Keratinocyte (primary cell): Measurements from ENCODE around the gene SETD2. TPM values are rescaled to one million over a fixed set of nuclear protein-coding genes. Genes with fewer than 3 reads are reported as not detected.

Experiments used
- DNase-seq: peaks from one replicate; pipeline ENCODE4 v3.0.0-alpha.2; 2011; ENCODE audit warnings: low read depth, missing footprints, low spot score
- FAIRE-seq: peaks from 2 replicates; lab custom pipeline; 2011; peaks lifted over from hg19 to GRCh38; lab: Jason Lieb, UNC
- H2AFZ ChIP-seq: 2 replicates; pipeline ENCODE4 v1.6.0; 2012; ENCODE audit warnings: low read length, control low read depth, inconsistent platforms; ENCODE audit not compliant: control insufficient read depth
- H3K27ac ChIP-seq: 2 replicates; pipeline ENCODE4 v1.5.1; 2011; ENCODE audit warnings: low read length; ENCODE audit not compliant: control insufficient read depth, insufficient read depth
- H3K27me3 ChIP-seq: 3 replicates; pipeline ENCODE4 v1.6.0; 2011; ENCODE audit warnings: low read length; ENCODE audit not compliant: control insufficient read depth, insufficient read depth; ENCODE audit errors: extremely low read depth
- H3K36me3 ChIP-seq, 2 experiments: 2 replicates in 1 of 2; 3 replicates in 1 of 2; pipeline ENCODE4 v1.5.1; 2011; ENCODE audit warnings: low read length in 2 of 2, mild to moderate bottlenecking in 1 of 2; ENCODE audit not compliant: control insufficient read depth in 2 of 2, insufficient read depth in 2 of 2; ENCODE audit errors: extremely low read depth in 1 of 2
- H3K4me1 ChIP-seq: 3 replicates; pipeline ENCODE4 v1.5.1; 2011; ENCODE audit warnings: low read length; ENCODE audit not compliant: control insufficient read depth, insufficient read depth; ENCODE audit errors: extremely low read depth
- H3K4me2 ChIP-seq: 3 replicates; pipeline ENCODE4 v1.6.0; 2011; ENCODE audit warnings: low read depth, low read length; ENCODE audit not compliant: control insufficient read depth, insufficient read depth; ENCODE audit errors: extremely low read depth
- H3K4me3 ChIP-seq, 3 experiments: fragments of 200-600 bp in 1 of 3; sonication (generic) in 1 of 3; 2 replicates in 2 of 3; 3 replicates in 1 of 3; pipeline ENCODE4 v1.5.1; 2011 to 2016; ENCODE audit warnings: low read length in 3 of 3, mild to moderate bottlenecking in 3 of 3, control low read depth in 2 of 3, inconsistent platforms in 1 of 3, low read depth in 1 of 3, mixed read lengths in 1 of 3, mixed run types in 1 of 3, moderate library complexity in 1 of 3; ENCODE audit not compliant: control insufficient read depth in 2 of 3, insufficient read depth in 2 of 3; ENCODE audit errors: extremely low read depth in 1 of 3
- H3K79me2 ChIP-seq: 2 replicates; pipeline ENCODE4 v1.6.0; 2012; ENCODE audit warnings: low read length; ENCODE audit not compliant: control insufficient read depth, insufficient read depth
- H3K9ac ChIP-seq: 3 replicates; pipeline ENCODE4 v1.6.0; 2011; ENCODE audit warnings: low read length; ENCODE audit not compliant: control insufficient read depth, insufficient read depth; ENCODE audit errors: extremely low read depth
- H3K9me1 ChIP-seq: 3 replicates; pipeline ENCODE4 v1.6.0; 2011; ENCODE audit warnings: low read length; ENCODE audit not compliant: control insufficient read depth, insufficient read depth; ENCODE audit errors: extremely low read depth
- H3K9me3 ChIP-seq: 2 replicates; pipeline ENCODE4 v1.5.1; 2012; ENCODE audit warnings: low read depth, low read length; ENCODE audit not compliant: control insufficient read depth
- H4K20me1 ChIP-seq: 3 replicates; pipeline ENCODE4 v1.6.0; 2011; ENCODE audit warnings: low read length; ENCODE audit not compliant: control insufficient read depth, insufficient read depth; ENCODE audit errors: extremely low read depth
- EZH2 ChIP-seq: IDR thresholded peaks from one replicate; pipeline ENCODE4 v1.6.1; 2012; ENCODE audit warnings: inconsistent platforms, mild to moderate bottlenecking, low read length, moderate library complexity
- dilution Hi-C: fragments of 300-500 bp; cut with MboI; formaldehyde crosslinking; loops from one replicate; pipeline ENCODE4 v1.7.0; 2020; ENCODE audit warnings: low sequenced_read_pairs; ENCODE audit not compliant: extremely low pct_ligation_motif_present
- polyA plus RNA-seq, 5 experiments: library from polyadenylated mRNA; depleted of rRNA in 3 of 5; stranded (reverse) in 3 of 5; stranded (forward) in 1 of 5; unstranded in 1 of 5; fragments of >200 nt; gene quantifications; 1 replicate in 1 of 5; 2 replicates in 3 of 5; 3 replicates in 1 of 5; pipeline versions ENCODE4 v1.2.1 to v1.2.3, GENCODE V29; 2011 to 2012; ENCODE audit warnings: missing spikeins in 2 of 5, low read depth in 1 of 5, low replicate concordance in 1 of 5
- TF ChIP-seq, protein P1 (sequence below), 3 experiments: IDR thresholded peaks in 1 of 3; conservative IDR thresholded peaks in 1 of 3; optimal IDR thresholded peaks in 1 of 3; 2 replicates in 2 of 3; 3 replicates in 1 of 3; pipeline versions ENCODE3 to v1.5.1; 2011; ENCODE audit warnings: low read length in 3 of 3, mild to moderate bottlenecking in 3 of 3, moderate library complexity in 2 of 3, control low read depth in 1 of 3, inconsistent platforms in 1 of 3; ENCODE audit not compliant: insufficient read depth in 2 of 3; ENCODE audit errors: extremely low read depth in 1 of 3

SETD2 gene
- polyA plus RNA-seq, 1 donor (not counting 4 experiments of a cell fraction or from before 2014, with no cell fraction given): 23.3 TPM

DNA sequence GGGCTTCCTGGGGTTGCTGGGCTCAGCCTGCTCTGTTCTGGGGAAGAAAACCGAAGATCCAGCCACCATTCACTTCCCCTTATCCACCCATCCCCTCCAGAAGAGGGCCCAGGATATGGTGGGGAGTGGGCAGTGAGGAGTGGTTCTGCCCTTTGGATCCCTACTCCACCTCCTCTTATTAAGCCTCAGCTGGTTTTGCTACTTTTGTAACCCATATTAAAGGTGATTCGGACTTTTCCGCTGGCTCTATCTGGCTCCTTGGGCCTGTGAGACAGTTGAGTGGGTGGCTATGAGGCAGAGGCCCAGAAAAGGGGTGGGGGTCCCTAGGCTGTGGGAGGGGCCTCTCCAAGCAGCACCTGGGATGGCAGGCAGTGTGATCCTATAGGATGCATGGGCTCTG, 150.7 kb downstream of the SETD2 start:
- TF ChIP-seq, protein P1, sequence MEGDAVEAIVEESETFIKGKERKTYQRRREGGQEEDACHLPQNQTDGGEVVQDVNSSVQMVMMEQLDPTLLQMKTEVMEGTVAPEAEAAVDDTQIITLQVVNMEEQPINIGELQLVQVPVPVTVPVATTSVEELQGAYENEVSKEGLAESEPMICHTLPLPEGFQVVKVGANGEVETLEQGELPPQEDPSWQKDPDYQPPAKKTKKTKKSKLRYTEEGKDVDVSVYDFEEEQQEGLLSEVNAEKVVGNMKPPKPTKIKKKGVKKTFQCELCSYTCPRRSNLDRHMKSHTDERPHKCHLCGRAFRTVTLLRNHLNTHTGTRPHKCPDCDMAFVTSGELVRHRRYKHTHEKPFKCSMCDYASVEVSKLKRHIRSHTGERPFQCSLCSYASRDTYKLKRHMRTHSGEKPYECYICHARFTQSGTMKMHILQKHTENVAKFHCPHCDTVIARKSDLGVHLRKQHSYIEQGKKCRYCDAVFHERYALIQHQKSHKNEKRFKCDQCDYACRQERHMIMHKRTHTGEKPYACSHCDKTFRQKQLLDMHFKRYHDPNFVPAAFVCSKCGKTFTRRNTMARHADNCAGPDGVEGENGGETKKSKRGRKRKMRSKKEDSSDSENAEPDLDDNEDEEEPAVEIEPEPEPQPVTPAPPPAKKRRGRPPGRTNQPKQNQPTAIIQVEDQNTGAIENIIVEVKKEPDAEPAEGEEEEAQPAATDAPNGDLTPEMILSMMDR (optimal IDR thresholded peaks at IDR 0.05 in 1 of 3, IDR thresholded peaks at IDR 0.05 in 1 of 3, conservative IDR thresholded peaks at IDR 0.05 in 1 of 3; ENCODE audit: extremely low read depth in 1 of 3, insufficient read depth in 2 of 3, low read length in 3 of 3): no peak
- TF ChIP-seq EZH2: no peak
- H3K27ac ChIP-seq: no peak overlapping the region
- no peak overlapping the region for H3K4me3 ChIP-seq
- H4K20me1 ChIP-seq: peaks cover 4% of the 10 kb centered on the region
- H3K4me2 ChIP-seq: no peak overlapping the region
- H3K27me3 ChIP-seq: no peaks in the 10 kb centered on the region
- H3K36me3 ChIP-seq: peaks cover 13 to 16% of the 10 kb centered on the region in 2 experiments
- peaks cover 17% of the 10 kb centered on the region for H3K4me1 ChIP-seq
- dilution Hi-C loops: no loop called here
- H3K9me3 ChIP-seq: no peaks in the 10 kb centered on the region
- H3K79me2 ChIP-seq: no peaks in the 10 kb centered on the region
- DNase-seq (no peak), FAIRE-seq (no peak)
- no peak overlapping the region for H2AFZ ChIP-seq
- peaks cover 3% of the 10 kb centered on the region for H3K9me1 ChIP-seq
- no peak overlapping the region for H3K9ac ChIP-seq

DNA sequence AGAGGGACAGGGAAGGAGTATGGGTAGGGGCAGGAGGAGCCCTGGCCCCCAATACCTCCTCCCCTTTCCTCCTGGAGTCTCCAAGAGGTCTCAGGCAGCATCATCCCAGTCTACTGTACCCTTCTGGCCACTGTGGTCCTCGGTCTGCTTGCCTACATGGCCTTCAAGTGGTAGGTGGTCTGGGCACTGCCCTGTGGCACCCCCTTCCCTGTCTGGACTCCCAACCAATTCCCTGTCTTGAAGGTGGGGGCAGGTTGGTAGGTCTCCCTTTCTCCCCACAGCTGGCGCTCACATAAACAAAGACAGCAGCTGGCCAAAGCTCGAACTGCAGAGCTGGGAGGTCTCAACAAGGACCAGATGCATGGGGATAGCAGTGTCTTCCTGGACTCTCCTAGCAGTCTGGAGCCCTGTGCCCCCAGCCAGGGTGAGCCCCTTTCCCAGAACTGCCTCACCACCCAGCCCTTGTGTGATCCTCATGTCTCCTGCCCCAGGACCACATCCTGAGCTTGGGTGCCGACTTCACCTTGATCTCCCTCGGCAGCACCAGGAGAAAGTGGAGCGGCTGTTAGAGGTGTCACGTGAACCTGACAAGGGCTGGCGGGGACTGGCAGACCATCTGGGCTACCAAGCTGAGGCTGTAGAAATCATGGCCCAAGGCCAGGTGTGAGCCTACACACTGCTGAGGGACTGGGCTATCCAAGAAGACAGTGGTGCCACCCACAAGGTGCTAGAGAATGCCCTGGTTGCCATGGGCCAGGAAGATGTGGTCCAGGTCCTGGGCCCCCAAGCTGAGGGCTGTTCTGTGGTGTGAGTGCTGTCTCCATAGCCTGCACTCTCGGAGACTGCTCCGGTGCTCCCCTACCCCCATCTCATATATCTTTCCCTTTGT, 151.3 kb downstream of the SETD2 start:
- no peaks in the 10 kb centered on the region for H3K9me3 ChIP-seq
- H3K27me3 ChIP-seq: no peaks in the 10 kb centered on the region
- no peak overlapping the region for H3K4me2 ChIP-seq
- no peak overlapping the region for H3K27ac ChIP-seq
- peaks cover 3% of the 10 kb centered on the region for H3K9me1 ChIP-seq
- no peak overlapping the region for H3K9ac ChIP-seq
- H3K79me2 ChIP-seq: no peaks in the 10 kb centered on the region
- dilution Hi-C loops: no loop called here
- H3K4me3 ChIP-seq: no peak overlapping the region
- no peak for TF ChIP-seq EZH2
- TF ChIP-seq, protein P1 (optimal IDR thresholded peaks at IDR 0.05 in 1 of 3, IDR thresholded peaks at IDR 0.05 in 1 of 3, conservative IDR thresholded peaks at IDR 0.05 in 1 of 3; ENCODE audit: extremely low read depth in 1 of 3, insufficient read depth in 2 of 3, low read length in 3 of 3): no peak
- FAIRE-seq (no peak), DNase-seq (no peak)
- H3K36me3 ChIP-seq: peaks cover 10 to 20% of the 10 kb centered on the region in 2 experiments
- H4K20me1 ChIP-seq: peaks cover under 1% of the 10 kb centered on the region
- H3K4me1 ChIP-seq: peaks cover 11% of the 10 kb centered on the region
- H2AFZ ChIP-seq: no peak overlapping the region
